GM23338 (cell line): ENCODE data around the gene SLC23A2. TPM values are rescaled to one million over a fixed set of nuclear protein-coding genes. Genes with fewer than 3 reads are reported as not detected.

Source experiments
- ATAC-seq: fragments of 200-7000 bp; cut with Tn5 transposase; 3 replicates; pipeline ENCODE4 v1.9.1; 2020
- DNase-seq: peaks from one replicate; pipeline ENCODE4 v3.0.0-alpha.2; 2015; ENCODE audit warnings: low spot score
- H2AFZ ChIP-seq: fragments of 200-600 bp; sonication (generic); 2 replicates; pipeline ENCODE4 v1.8.0; 2016; ENCODE audit warnings: antibody characterized with exemption, mild to moderate bottlenecking, moderate library complexity
- H3F3A ChIP-seq: fragments of 200-600 bp; sonication (generic); replicated peaks from 2 replicates; pipeline ENCODE4 v1.8.0; 2017; ENCODE audit warnings: antibody characterized with exemption, mixed run types, low read depth
- H3K27ac ChIP-seq: fragments of 200-600 bp; sonication (generic); 2 replicates; pipeline ENCODE4 v1.6.1; 2016; ENCODE audit warnings: low read depth
- H3K27me3 ChIP-seq: fragments of 200-600 bp; sonication (generic); 2 replicates; pipeline ENCODE4 v1.8.0; 2016; ENCODE audit warnings: mild to moderate bottlenecking, mixed run types, moderate library complexity; ENCODE audit not compliant: insufficient read depth
- H3K36me3 ChIP-seq: fragments of 200-600 bp; sonication (generic); 2 replicates; pipeline ENCODE4 v1.8.0; 2016; ENCODE audit warnings: mild to moderate bottlenecking; ENCODE audit not compliant: insufficient read depth
- H3K4me1 ChIP-seq: fragments of 200-600 bp; sonication (generic); 2 replicates; pipeline ENCODE4 v1.8.0; 2016; ENCODE audit warnings: mild to moderate bottlenecking, moderate library complexity; ENCODE audit not compliant: insufficient read depth
- H3K4me2 ChIP-seq: fragments of 200-600 bp; sonication (generic); 2 replicates; pipeline ENCODE4 v1.7.1; 2017; ENCODE audit warnings: mixed run types
- H3K4me3 ChIP-seq: fragments of 200-600 bp; sonication (generic); 2 replicates; pipeline ENCODE4 v1.6.1; 2016; ENCODE audit warnings: mixed run types
- H3K79me2 ChIP-seq: fragments of 200-600 bp; sonication (generic); replicated peaks from 2 replicates; pipeline ENCODE4 v1.8.0; 2017; ENCODE audit warnings: mild to moderate bottlenecking; ENCODE audit not compliant: insufficient read depth
- H3K9me2 ChIP-seq: fragments of 200-600 bp; sonication (generic); 2 replicates; pipeline ENCODE4 v1.8.0; 2017; ENCODE audit not compliant: insufficient read depth
- H4K20me1 ChIP-seq: fragments of 200-600 bp; sonication (generic); replicated peaks from 2 replicates; pipeline ENCODE4 v1.8.0; 2017; ENCODE audit warnings: mild to moderate bottlenecking; ENCODE audit not compliant: insufficient read depth
- H3K27ac Mint-ChIP-seq: 2 replicates; pipeline ENCODE4 v1.8.0; 2020; ENCODE audit warnings: inconsistent platforms, mild to moderate bottlenecking, moderate library complexity, mixed read lengths
- H3K27me3 Mint-ChIP-seq: 3 replicates; pipeline ENCODE4 v1.8.0; 2022; ENCODE audit warnings: low read depth, mild to moderate bottlenecking, moderate library complexity, mixed read lengths, inconsistent platforms; ENCODE audit not compliant: insufficient read depth, poor library complexity
- H3K36me3 Mint-ChIP-seq: 3 replicates; pipeline ENCODE4 v1.8.0; 2021; ENCODE audit warnings: low read depth, mild to moderate bottlenecking, inconsistent platforms, moderate library complexity, mixed read lengths
- H3K4me1 Mint-ChIP-seq: 3 replicates; pipeline ENCODE4 v1.8.0; 2020; ENCODE audit warnings: mild to moderate bottlenecking, inconsistent platforms, mixed read lengths
- H3K4me3 Mint-ChIP-seq: 3 replicates; pipeline ENCODE4 v1.8.0; 2021; ENCODE audit warnings: moderate library complexity, mild to moderate bottlenecking, inconsistent platforms, mixed read lengths
- H3K9me3 Mint-ChIP-seq: 3 replicates; pipeline ENCODE4 v1.8.0; 2020; ENCODE audit warnings: moderate library complexity, mild to moderate bottlenecking, inconsistent platforms, mixed read lengths
- CTCF ChIP-seq, 2 experiments: fragments of 200-600 bp in 1 of 2; sonication (generic) in 1 of 2; conservative IDR thresholded peaks; 2 replicates each; pipeline versions ENCODE4 v1.5.1 to v1.6.1; 2016 to 2017; ENCODE audit warnings: antibody characterized with exemption in 2 of 2, low read depth in 2 of 2, mild to moderate bottlenecking in 2 of 2, moderate library complexity in 1 of 2
- EZH2phosphoT487 ChIP-seq: fragments of 200-600 bp; sonication (generic); IDR thresholded peaks from one replicate; pipeline ENCODE4 v1.8.1; 2018; ENCODE audit warnings: antibody characterized with exemption; ENCODE audit not compliant: unreplicated experiment
- NANOG ChIP-seq: IDR thresholded peaks from 2 replicates; pipeline ENCODE4 v1.6.1; 2016; ENCODE audit warnings: antibody characterized with exemption, borderline replicate concordance
- REST ChIP-seq: IDR thresholded peaks from one replicate; pipeline ENCODE4 v1.6.1; 2018; ENCODE audit warnings: antibody characterized with exemption; ENCODE audit not compliant: unreplicated experiment
- ZNF114 ChIP-seq: fragments of 250-450 bp; sonication (Bioruptor Pico); IDR thresholded peaks from 2 replicates; pipeline ENCODE4 v1.5.0; 2020; ENCODE audit warnings: mild to moderate bottlenecking, moderate library complexity
- ZNF331 ChIP-seq: fragments of 250-450 bp; sonication (Bioruptor Pico); IDR thresholded peaks from 2 replicates; pipeline ENCODE4 v1.5.0; 2020; ENCODE audit warnings: low read depth, mild to moderate bottlenecking, moderate library complexity
- ZNF462 ChIP-seq: fragments of 250-450 bp; sonication (Bioruptor Pico); IDR thresholded peaks from 2 replicates; pipeline ENCODE4 v1.5.0; 2020; ENCODE audit warnings: mild to moderate bottlenecking, moderate library complexity
- polyA plus RNA-seq: library from polyadenylated mRNA; unstranded; fragments of >200 nt; fragmentation: Nextera tagmentation; extraction: Ambion mirVana; gene quantifications from 2 replicates; pipeline ENCODE4 v1.2.1, GENCODE V29; 2016
- total RNA-seq: library from RNA; depleted of rRNA; stranded (reverse); fragments of >200 nt; shearing (Covaris generic); gene quantifications from 2 replicates; pipeline ENCODE4 v1.2.3, GENCODE V29; 2014

SLC23A2 gene
- total and polyA plus RNA-seq, 2 experiments from 2014 or later: 4.4 to 20.2 TPM

- Histone ChIP-seq H3K27me3 (no peaks in the 10 kb centered on the region), H3K4me1 (no peaks in the 10 kb centered on the region), H3K9me2 (no peaks in the 10 kb centered on the region), H3K79me2 (no peaks in the 10 kb centered on the region), H3K27ac (no peak overlapping the region), H4K20me1 (no peaks in the 10 kb centered on the region), H3F3A (no peaks in the 10 kb centered on the region), H3K4me2 (no peak overlapping the region), H2AFZ (no peak overlapping the region), H3K36me3 (no peaks in the 10 kb centered on the region), H3K4me3 (no peak overlapping the region)
- DNase-seq (no peak), ATAC-seq (no peak)
- Mint-ChIP-seq H3K4me1 (peaks cover 7% of the 10 kb centered on the region), H3K9me3 (no peaks in the 10 kb centered on the region), H3K27me3 (no peaks in the 10 kb centered on the region), H3K36me3 (no peaks in the 10 kb centered on the region), H3K27ac (no peak overlapping the region), H3K4me3 (no peak overlapping the region)
- TF ChIP-seq ZNF114: no peak
These were observed 41.7 kb downstream of the SLC23A2 start for GRCh38 chr20:4959592-4959991.

GRCh38 chr20:4957939-4958362 is 43.4 kb downstream of the SLC23A2 start:
- Mint-ChIP-seq H3K4me3 (no peak overlapping the region), H3K27ac (no peak overlapping the region), H3K36me3 (no peaks in the 10 kb centered on the region), H3K4me1 (peaks cover 7% of the 10 kb centered on the region), H3K27me3 (no peaks in the 10 kb centered on the region), H3K9me3 (no peaks in the 10 kb centered on the region)
- ATAC-seq: no peak
- H3F3A ChIP-seq: no peaks in the 10 kb centered on the region
- H4K20me1 ChIP-seq: no peaks in the 10 kb centered on the region; the same call in 1 of the 2 replicates
- no peak overlapping the region for H2AFZ ChIP-seq
- TF ChIP-seq ZNF331 (no peak), EZH2phosphoT487 (no peak), NANOG (no peak), REST (no peak), ZNF462 (CRISPR knock-in tag) (no peak), CTCF (conservative IDR thresholded peaks at IDR 0.05; ENCODE audit: low read depth in 2 of 2) (no peak)
- no peak overlapping the region for H3K4me2 ChIP-seq
- no peaks in the 10 kb centered on the region for H3K36me3 ChIP-seq
- H3K4me3 ChIP-seq: no peak overlapping the region
- H3K4me1 ChIP-seq: no peaks in the 10 kb centered on the region
- no peaks in the 10 kb centered on the region for H3K9me2 ChIP-seq
- DNase-seq: no peak
- H3K27me3 ChIP-seq: no peaks in the 10 kb centered on the region
- H3K27ac ChIP-seq: no peak overlapping the region
- no peaks in the 10 kb centered on the region for H3K79me2 ChIP-seq
